GM12875 (cell line): Measurements from ENCODE around the gene ZBTB9.

Experiments used
- H3K4me3 ChIP-seq: one replicate; pipeline ENCODE4 v1.5.1; 2011; ENCODE audit warnings: low read depth, low read length, control low read depth
- CTCF ChIP-seq: IDR thresholded peaks from 2 replicates; pipeline ENCODE4 v1.5.1; 2011; ENCODE audit warnings: low read depth, mild to moderate bottlenecking, control low read depth, inconsistent platforms, low read length, moderate library complexity, borderline replicate concordance; ENCODE audit not compliant: insufficient read depth

ZBTB9 gene

GRCh38 chr6:33443619-33444504, 10.5 kb upstream of the ZBTB9 start:
- H3K4me3 ChIP-seq, result no peak overlapping the region
- no peak for TF ChIP-seq CTCF

GRCh38 chr6:33445119-33445603, 9.2 kb upstream of the ZBTB9 start:
- no peak overlapping the region for H3K4me3 ChIP-seq
- TF ChIP-seq CTCF, result no peak

GRCh38 chr6:33446356-33446755, 8.0 kb upstream of the ZBTB9 start:
- no peak for TF ChIP-seq CTCF

GRCh38 chr6:33450434-33450833, 3.9 kb upstream of the ZBTB9 start:
- no peak overlapping the region for H3K4me3 ChIP-seq
- no peak for TF ChIP-seq CTCF

More at GRCh38 chr6:33446356-33446755, 8.0 kb upstream of the ZBTB9 start:
- no peak overlapping the region for H3K4me3 ChIP-seq

GRCh38 chr6:33451606-33452005, 2.8 kb upstream of the ZBTB9 start:
- H3K4me3 ChIP-seq, result no peak overlapping the region
- no peak for TF ChIP-seq CTCF

GRCh38 chr6:33452496-33452895, 1.9 kb upstream of the ZBTB9 start:
- no peak for TF ChIP-seq CTCF

More at GRCh38 chr6:33452496-33452895, 1.9 kb upstream of the ZBTB9 start:
- H3K4me3 ChIP-seq, result no peak overlapping the region
